MCF 10A (cell line): ENCODE measurements around the gene CACNA1B. TPM values are rescaled to one million over a fixed set of nuclear protein-coding genes. Genes with fewer than 3 reads are reported as not detected.

Source experiments
- BruUV-seq: library from RNA; stranded (reverse); fragments of 400-500 nt; replicated peaks from 2 replicates; lab custom pipeline; 2021; lab: Mats Ljungman, UMichigan
- CTCF ChIA-PET: fragments of 300-600 bp; sonication (Branson Sonifier 250); formaldehyde crosslinking; extraction: SDS; loops from one replicate; lab custom pipeline; 2021; ENCODE audit warnings: antibody characterized with exemption, inconsistent platforms; lab: Yijun Ruan, JAX
- POLR2A ChIA-PET: fragments of 300-600, 350-650 bp; sonication (Branson Sonifier 250); formaldehyde crosslinking; extraction: SDS; loops from one replicate; lab custom pipeline; 2020; ENCODE audit warnings: antibody characterized with exemption, inconsistent platforms; lab: Yijun Ruan, JAX
- DNase-seq: peaks from one replicate; pipeline ENCODE4 v3.0.0-alpha.2; 2018; ENCODE audit not compliant: unreplicated experiment
- H3K27ac Mint-ChIP-seq: one replicate; pipeline ENCODE4 v1.8.0; 2022; ENCODE audit warnings: mild to moderate bottlenecking, low read depth, mixed read lengths; ENCODE audit not compliant: unreplicated experiment
- H3K27me3 Mint-ChIP-seq: one replicate; pipeline ENCODE4 v1.8.0; 2022; ENCODE audit warnings: mixed read lengths; ENCODE audit not compliant: insufficient read depth, unreplicated experiment
- H3K36me3 Mint-ChIP-seq: one replicate; pipeline ENCODE4 v1.8.0; 2022; ENCODE audit warnings: mild to moderate bottlenecking, moderate library complexity, mixed read lengths; ENCODE audit not compliant: insufficient read depth, unreplicated experiment
- H3K4me1 Mint-ChIP-seq: one replicate; pipeline ENCODE4 v1.8.0; 2022; ENCODE audit warnings: mixed read lengths; ENCODE audit not compliant: insufficient read depth, unreplicated experiment
- H3K4me3 Mint-ChIP-seq: one replicate; pipeline ENCODE4 v1.8.0; 2022; ENCODE audit warnings: mild to moderate bottlenecking, moderate library complexity, mixed read lengths; ENCODE audit not compliant: unreplicated experiment
- H3K9me3 Mint-ChIP-seq: one replicate; pipeline ENCODE4 v1.8.0; 2022; ENCODE audit warnings: mixed read lengths; ENCODE audit not compliant: unreplicated experiment
- intact Hi-C: fragments of 100-400 bp; cut with micrococcal nuclease; formaldehyde crosslinking; loops from 2 replicates; pipeline ENCODE4 v1.14.1; 2022
- total RNA-seq: library from RNA; stranded (reverse); gene quantifications from 2 replicates; pipeline ENCODE4 v1.2.3, GENCODE V29; 2022
- TF ChIP-seq, protein P1 (sequence below): fragments of 200-600 bp; IDR thresholded peaks from one replicate; pipeline ENCODE4 v1.8.0; 2022; ENCODE audit warnings: antibody characterized with exemption, mild to moderate bottlenecking; ENCODE audit not compliant: unreplicated experiment

Gene CACNA1B
- total RNA-seq, 1 experiment from 2014 or later, result not detected

DNA sequence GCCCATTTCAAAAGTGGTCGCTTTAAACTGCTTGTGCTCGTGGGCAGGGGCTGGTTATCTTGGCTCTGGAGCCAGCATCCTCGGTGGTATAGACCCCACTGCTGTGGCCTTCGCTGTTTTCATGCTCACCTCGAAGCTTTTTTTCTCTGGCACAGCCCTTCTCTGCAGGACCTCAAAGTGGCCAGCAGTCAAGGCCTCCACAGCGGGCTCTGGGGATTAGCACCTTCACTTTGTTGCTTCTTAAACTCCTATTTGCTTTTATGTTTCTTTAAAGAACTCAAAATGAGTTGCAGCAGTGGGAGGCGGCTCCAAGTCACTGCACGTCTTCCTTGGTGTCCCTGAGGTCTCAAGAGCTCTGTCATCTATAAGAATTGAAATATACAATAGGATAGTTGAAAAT lies 165.1 kb downstream of the CACNA1B start:
- intact Hi-C loops, result no loop called here
- DNase-seq, result no peak
- Mint-ChIP-seq H3K4me3 (no peak overlapping the region), H3K4me1 (no peaks in the 10 kb centered on the region), H3K9me3 (no peaks in the 10 kb centered on the region), H3K27me3 (peaks cover 64% of the 10 kb centered on the region), H3K27ac (no peak overlapping the region), H3K36me3 (no peaks in the 10 kb centered on the region)
- TF ChIP-seq, protein P1, sequence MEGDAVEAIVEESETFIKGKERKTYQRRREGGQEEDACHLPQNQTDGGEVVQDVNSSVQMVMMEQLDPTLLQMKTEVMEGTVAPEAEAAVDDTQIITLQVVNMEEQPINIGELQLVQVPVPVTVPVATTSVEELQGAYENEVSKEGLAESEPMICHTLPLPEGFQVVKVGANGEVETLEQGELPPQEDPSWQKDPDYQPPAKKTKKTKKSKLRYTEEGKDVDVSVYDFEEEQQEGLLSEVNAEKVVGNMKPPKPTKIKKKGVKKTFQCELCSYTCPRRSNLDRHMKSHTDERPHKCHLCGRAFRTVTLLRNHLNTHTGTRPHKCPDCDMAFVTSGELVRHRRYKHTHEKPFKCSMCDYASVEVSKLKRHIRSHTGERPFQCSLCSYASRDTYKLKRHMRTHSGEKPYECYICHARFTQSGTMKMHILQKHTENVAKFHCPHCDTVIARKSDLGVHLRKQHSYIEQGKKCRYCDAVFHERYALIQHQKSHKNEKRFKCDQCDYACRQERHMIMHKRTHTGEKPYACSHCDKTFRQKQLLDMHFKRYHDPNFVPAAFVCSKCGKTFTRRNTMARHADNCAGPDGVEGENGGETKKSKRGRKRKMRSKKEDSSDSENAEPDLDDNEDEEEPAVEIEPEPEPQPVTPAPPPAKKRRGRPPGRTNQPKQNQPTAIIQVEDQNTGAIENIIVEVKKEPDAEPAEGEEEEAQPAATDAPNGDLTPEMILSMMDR, result no peak
- CTCF ChIA-PET, result no interaction called here
- no TSS peak for BruUV-seq
- POLR2A ChIA-PET, result no interaction called here

DNA sequence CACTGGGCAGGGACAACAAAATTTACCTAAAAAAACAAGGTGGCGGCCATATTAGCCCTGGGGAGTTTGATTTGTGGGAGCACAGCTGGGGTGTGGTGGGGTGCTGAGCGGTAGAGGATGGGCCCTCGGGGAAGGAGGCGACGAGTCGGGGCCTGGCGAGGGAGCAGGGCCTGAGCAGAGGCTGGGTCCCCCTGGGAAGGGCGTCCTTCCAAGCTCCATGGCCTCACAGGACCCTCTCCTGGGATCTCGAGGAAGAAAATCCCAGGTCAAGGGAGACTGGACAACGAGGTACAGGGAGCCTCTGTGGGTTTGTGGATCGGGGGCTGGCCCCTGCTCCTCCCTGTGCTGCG lies 165.5 kb downstream of the CACNA1B start:
- BruUV-seq, result no TSS peak
- H3K4me3 Mint-ChIP-seq, result no peak overlapping the region

DNA sequence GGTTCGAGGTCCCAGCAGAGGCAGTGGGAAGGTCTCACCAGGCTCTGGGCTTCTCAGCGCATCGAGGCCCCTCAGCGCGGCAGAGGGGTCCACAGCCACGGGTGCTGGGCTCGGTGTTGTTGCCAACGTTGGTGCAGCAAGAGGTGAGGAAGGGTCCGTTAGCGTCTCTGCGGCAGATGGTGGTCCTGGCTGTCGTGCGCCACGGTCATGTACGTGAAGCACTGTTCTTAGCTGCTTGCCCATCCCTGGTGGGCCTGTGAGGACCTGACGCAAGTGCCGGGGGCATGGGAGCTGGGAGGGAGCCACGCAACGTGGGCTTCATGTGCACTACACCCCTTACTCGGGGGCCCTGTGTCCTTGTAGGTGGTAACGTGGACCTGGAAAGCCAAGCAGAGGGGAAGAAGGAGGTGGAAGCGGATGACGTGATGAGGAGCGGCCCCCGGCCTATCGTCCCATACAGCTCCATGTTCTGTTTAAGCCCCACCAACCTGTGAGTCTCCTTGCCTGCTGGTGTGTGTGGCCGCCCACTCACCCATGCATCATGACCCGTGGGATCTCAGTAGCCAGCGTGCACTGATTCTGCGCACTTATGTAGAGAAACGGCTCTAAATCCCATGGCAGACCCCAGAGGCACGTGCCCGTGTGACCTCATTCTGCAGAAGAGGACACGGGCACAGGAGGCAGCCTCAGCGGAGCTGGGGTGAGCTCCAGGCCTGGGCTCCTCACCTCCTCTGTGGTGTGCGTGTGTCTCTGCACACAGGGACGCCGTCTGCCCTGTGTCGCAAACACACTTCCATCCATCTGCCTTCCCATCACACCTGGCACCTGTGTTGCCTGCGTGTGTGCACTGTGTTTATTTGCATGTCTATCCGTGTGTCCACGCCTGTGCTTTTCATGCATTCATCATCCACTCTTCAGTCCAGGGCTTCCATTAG lies 166.1 kb downstream of the CACNA1B start:
- intact Hi-C loops, result no loop called here
- BruUV-seq, result no TSS peak
- H3K27ac Mint-ChIP-seq, result no peak overlapping the region
- POLR2A ChIA-PET, result interaction anchor here (1.2 kb wide), 1 partner anchor 39 kb away, joined by 3 read pairs; no protein-coding TSS in a partner anchor
- H3K9me3 Mint-ChIP-seq, result no peaks in the 10 kb centered on the region
- TF ChIP-seq, protein P1, result no peak
- peaks cover 59% of the 10 kb centered on the region for H3K27me3 Mint-ChIP-seq
- H3K4me3 Mint-ChIP-seq, result no peak overlapping the region
- CTCF ChIA-PET, result no interaction called here
- no peaks in the 10 kb centered on the region for H3K36me3 Mint-ChIP-seq
- H3K4me1 Mint-ChIP-seq, result no peaks in the 10 kb centered on the region
- DNase-seq, result no peak

More for the DNA sequence above, 165.5 kb downstream of the CACNA1B start:
- CTCF ChIA-PET, result no interaction called here
- H3K4me1 Mint-ChIP-seq, result no peaks in the 10 kb centered on the region
- POLR2A ChIA-PET, result no interaction called here
- TF ChIP-seq, protein P1, result no peak
- intact Hi-C loops, result no loop called here
- H3K9me3 Mint-ChIP-seq, result no peaks in the 10 kb centered on the region
- no peak for DNase-seq
- H3K27ac Mint-ChIP-seq, result no peak overlapping the region
- peaks cover 64% of the 10 kb centered on the region for H3K27me3 Mint-ChIP-seq
- no peaks in the 10 kb centered on the region for H3K36me3 Mint-ChIP-seq

DNA sequence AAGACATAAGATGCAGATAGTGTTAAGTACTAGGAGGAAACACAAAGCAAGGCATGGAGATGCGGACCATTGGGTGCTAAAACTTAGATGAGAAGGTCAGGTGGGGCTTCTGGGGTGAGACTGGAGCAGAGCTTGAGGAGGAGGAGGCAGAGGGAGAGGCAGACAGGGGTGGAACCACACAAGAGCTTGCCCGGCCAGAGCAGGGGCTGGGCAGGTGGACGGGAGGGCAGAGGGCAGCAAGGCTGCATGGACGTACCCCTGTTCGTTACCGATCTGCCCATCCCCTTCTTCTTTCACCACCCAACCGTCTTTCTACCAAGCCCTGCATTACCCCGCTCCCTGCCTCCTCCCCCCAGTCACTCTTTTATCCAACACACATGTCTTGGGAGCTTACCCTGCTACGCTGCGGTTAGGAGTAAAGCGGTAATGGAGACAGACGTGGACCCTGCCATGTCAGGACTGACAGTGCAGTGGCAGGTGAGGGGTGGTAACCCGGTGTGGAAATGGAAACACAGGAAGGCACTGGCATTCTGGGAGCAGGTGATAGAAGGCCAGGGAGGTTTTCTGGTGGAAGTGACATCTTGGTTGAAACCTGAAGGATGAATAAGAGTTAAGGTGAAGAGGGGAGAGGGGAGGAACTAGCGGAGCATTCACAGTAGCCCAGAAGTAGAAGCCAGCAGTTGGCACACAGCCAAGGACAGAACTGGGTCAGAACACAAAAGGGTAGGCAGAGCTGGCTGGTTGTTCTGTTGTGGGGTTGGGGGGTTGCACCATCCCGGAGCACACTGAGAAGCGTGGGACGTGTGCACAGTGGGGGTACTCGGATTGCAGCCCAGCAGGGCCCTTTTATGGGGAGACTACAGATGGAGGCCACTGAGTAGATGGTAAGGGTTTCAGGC lies 167.2 kb downstream of the CACNA1B start:
- ChIA-PET POLR2A (interaction anchor here (1.2 kb wide), 1 partner anchor 38 kb away, joined by 3 read pairs; no protein-coding TSS in a partner anchor), CTCF (no interaction called here)
- Mint-ChIP-seq H3K9me3 (no peaks in the 10 kb centered on the region), H3K27ac (no peak overlapping the region), H3K4me1 (no peaks in the 10 kb centered on the region), H3K4me3 (no peak overlapping the region), H3K27me3 (peaks cover 55% of the 10 kb centered on the region), H3K36me3 (no peaks in the 10 kb centered on the region)
- TF ChIP-seq, protein P1, result no peak
- DNase-seq, result no peak
- BruUV-seq, result no TSS peak
- intact Hi-C loops, result no loop called here
